ENCODE results near the gene SORL1-AS1.

Gene SORL1-AS1

DNA sequence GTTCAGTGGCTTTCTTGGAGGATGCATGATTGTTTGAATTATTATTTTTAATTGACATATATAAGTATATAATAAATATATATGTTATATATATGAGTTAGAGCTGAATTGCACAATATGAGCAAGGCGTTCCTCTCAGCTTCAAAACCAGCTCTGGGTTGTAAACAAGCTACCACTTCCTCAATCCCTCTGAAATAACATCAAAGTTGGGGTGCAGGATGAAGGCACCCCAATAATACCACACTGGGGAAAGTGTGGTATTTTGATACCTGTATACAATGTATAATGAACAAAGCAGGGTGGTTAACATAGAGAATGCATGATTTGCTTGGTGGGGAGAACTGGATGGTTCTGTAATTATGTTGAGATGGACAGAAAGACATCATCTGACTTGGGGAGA lies 2.4 kb downstream of the SORL1-AS1 start:
- no peak for DNase-seq (ENCODE audit: low spot score, unreplicated experiment)
- Mint-ChIP-seq H3K27me3 (peaks cover 14% of the 10 kb centered on the region), H3K9me3 (ENCODE audit: low read depth) (no peaks in the 10 kb centered on the region), H3K4me1 (ENCODE audit: low read depth) (peaks cover 26% of the 10 kb centered on the region), H3K4me3 (ENCODE audit: low read depth) (peak overlapping the region; percentile 95), H3K36me3 (ENCODE audit: insufficient read depth) (no peaks in the 10 kb centered on the region), H3K27ac (no peak overlapping the region)
- TF ChIP-seq, protein P1, sequence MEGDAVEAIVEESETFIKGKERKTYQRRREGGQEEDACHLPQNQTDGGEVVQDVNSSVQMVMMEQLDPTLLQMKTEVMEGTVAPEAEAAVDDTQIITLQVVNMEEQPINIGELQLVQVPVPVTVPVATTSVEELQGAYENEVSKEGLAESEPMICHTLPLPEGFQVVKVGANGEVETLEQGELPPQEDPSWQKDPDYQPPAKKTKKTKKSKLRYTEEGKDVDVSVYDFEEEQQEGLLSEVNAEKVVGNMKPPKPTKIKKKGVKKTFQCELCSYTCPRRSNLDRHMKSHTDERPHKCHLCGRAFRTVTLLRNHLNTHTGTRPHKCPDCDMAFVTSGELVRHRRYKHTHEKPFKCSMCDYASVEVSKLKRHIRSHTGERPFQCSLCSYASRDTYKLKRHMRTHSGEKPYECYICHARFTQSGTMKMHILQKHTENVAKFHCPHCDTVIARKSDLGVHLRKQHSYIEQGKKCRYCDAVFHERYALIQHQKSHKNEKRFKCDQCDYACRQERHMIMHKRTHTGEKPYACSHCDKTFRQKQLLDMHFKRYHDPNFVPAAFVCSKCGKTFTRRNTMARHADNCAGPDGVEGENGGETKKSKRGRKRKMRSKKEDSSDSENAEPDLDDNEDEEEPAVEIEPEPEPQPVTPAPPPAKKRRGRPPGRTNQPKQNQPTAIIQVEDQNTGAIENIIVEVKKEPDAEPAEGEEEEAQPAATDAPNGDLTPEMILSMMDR (IDR thresholded peaks at IDR 0.05; ENCODE audit: unreplicated experiment) = no peak

DNA sequence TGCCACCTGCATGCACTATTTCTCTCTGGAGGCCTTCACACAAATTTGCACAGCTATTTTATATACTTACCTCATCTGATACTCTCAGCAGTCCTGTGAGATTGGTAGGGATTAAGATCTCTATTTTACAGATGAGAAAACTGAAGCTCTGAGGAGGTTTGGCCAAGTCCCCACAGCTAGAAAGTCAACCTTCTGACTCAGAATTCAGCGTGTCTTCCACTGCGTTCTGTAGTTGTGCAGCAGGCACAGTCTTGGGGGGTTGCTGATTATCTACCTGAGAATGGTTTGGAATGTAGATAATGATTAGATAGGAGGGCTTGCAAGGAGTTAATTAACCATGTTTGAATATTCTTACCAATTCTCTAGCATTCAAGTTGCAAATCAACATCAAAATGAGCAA lies 3.1 kb downstream of the SORL1-AS1 start:
- Mint-ChIP-seq H3K4me1 (ENCODE audit: low read depth) (peaks cover 24% of the 10 kb centered on the region), H3K36me3 (ENCODE audit: insufficient read depth) (no peaks in the 10 kb centered on the region), H3K9me3 (ENCODE audit: low read depth) (no peaks in the 10 kb centered on the region), H3K27me3 (peaks cover 10% of the 10 kb centered on the region), H3K4me3 (ENCODE audit: low read depth) (no peak overlapping the region), H3K27ac (no peak overlapping the region)
- TF ChIP-seq, protein P1 (IDR thresholded peaks at IDR 0.05; ENCODE audit: unreplicated experiment) = no peak
- DNase-seq (ENCODE audit: low spot score, unreplicated experiment) = no peak

DNA sequence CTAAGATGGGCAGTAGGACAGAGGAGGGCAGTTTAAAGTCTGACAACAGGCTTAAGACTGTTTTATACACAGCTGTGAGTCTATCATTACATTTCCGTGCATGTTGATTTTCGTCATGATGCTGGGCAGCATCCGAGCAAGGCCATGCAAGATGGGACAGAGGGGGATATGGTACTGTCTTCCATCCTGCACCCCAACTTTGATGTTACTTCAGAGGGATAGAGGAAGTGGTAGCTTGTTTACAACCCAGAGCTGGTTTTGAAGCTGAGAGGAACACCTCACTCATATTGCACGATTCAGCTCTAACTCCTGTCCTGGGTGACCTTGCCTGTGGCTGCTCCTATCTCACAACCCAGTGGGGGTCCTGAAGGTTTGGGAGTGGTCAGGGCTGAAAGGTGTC lies 3.6 kb downstream of the SORL1-AS1 start:
- TF ChIP-seq, protein P1 (IDR thresholded peaks at IDR 0.05; ENCODE audit: unreplicated experiment) = no peak
- Mint-ChIP-seq H3K27ac (no peak overlapping the region), H3K27me3 (peaks cover 5% of the 10 kb centered on the region), H3K4me3 (ENCODE audit: low read depth) (no peak overlapping the region), H3K4me1 (ENCODE audit: low read depth) (peaks cover 23% of the 10 kb centered on the region), H3K9me3 (ENCODE audit: low read depth) (no peaks in the 10 kb centered on the region), H3K36me3 (ENCODE audit: insufficient read depth) (no peaks in the 10 kb centered on the region)
- no peak for DNase-seq (ENCODE audit: low spot score, unreplicated experiment)

DNA sequence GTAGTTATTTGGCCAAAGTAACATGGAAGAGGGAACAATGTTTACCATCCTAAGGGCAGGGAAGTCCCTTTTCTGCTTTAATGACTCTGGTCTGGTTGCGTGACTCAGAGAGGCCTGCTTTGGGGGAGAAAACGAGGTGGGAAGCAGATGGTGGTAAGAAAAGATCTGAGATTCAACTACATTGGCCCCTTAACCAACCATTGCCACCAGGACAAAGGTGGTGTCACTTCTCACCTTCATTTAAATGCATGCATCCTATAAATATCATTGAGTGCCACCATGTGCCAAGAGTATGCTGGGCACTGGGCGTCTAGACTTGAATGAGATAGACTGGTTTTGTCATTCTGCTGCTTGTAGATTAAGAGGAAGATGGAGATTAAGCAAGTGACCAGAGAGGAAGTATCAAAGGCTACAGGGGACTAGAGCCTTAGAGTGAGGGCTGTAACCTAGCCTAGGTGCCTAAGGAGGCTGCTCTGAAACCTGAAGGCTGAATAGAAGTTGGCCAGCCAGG lies 4.3 kb downstream of the SORL1-AS1 start:
- H3K4me3 Mint-ChIP-seq (ENCODE audit: low read depth) = no peak overlapping the region
- TF ChIP-seq, protein P1 (IDR thresholded peaks at IDR 0.05; ENCODE audit: unreplicated experiment) = no peak
- no peaks in the 10 kb centered on the region for H3K9me3 Mint-ChIP-seq (ENCODE audit: low read depth)
- no peak overlapping the region for H3K27ac Mint-ChIP-seq
- H3K27me3 Mint-ChIP-seq = peaks cover 5% of the 10 kb centered on the region
- no peak for DNase-seq (ENCODE audit: low spot score, unreplicated experiment)
- no peaks in the 10 kb centered on the region for H3K36me3 Mint-ChIP-seq (ENCODE audit: insufficient read depth)
- peaks cover 21% of the 10 kb centered on the region for H3K4me1 Mint-ChIP-seq (ENCODE audit: low read depth)

DNA sequence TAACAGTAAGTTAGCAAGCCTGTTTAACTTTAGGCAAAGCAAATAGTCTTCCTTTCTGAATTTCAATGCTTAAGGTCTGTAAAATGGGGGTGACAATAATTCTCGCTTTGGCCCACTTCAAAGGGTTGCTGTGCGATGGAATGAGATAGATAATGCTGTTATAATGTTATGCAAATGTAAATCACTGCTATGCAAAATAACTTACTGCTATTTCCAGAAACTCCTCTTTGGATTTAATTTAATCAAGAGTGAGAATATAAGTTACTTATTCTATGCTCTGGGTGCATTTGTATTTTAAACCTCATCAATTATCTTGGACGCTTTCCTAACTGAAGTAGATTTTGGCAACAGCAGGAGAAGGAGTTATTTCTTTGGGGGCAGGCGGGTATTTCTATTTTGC lies 4.8 kb downstream of the SORL1-AS1 start:
- peaks cover 20% of the 10 kb centered on the region for H3K4me1 Mint-ChIP-seq (ENCODE audit: low read depth)

More for the DNA sequence above, 4.8 kb downstream of the SORL1-AS1 start:
- no peaks in the 10 kb centered on the region for H3K9me3 Mint-ChIP-seq (ENCODE audit: low read depth)
- H3K36me3 Mint-ChIP-seq (ENCODE audit: insufficient read depth) = no peaks in the 10 kb centered on the region
- H3K27me3 Mint-ChIP-seq = peaks cover 5% of the 10 kb centered on the region
- TF ChIP-seq, protein P1 (IDR thresholded peaks at IDR 0.05; ENCODE audit: unreplicated experiment) = no peak
- no peak overlapping the region for H3K27ac Mint-ChIP-seq
- H3K4me3 Mint-ChIP-seq (ENCODE audit: low read depth) = no peak overlapping the region
- no peak for DNase-seq (ENCODE audit: low spot score, unreplicated experiment)

All from progenitor cell of endocrine pancreas (in vitro differentiated cells).